DND-41 (cell line): ENCODE results near the gene HLA-DRA.

ENCODE experiments used
- ATAC-seq: fragments of 200-7000 bp; cut with Tn5 transposase; 3 replicates; pipeline ENCODE4 v1.9.1; 2021; ENCODE audit warnings: low read depth; ENCODE audit not compliant: insufficient read depth
- DNase-seq: peaks from one replicate; pipeline ENCODE4 v3.0.0-alpha.2; 2020
- H2AFZ ChIP-seq: 2 replicates; pipeline ENCODE4 v1.6.0; 2012; ENCODE audit warnings: low read depth, low read length
- H3K27ac ChIP-seq: 2 replicates; pipeline ENCODE4 v1.5.1; 2012; ENCODE audit warnings: low read length, inconsistent platforms
- H3K27me3 ChIP-seq: fragments of 200-600 bp; sonication (generic); 2 replicates; pipeline ENCODE4 v1.6.0; 2012; ENCODE audit warnings: low read length, mild to moderate bottlenecking, inconsistent platforms; ENCODE audit not compliant: insufficient read depth, poor library complexity
- H3K36me3 ChIP-seq: 2 replicates; pipeline ENCODE4 v1.5.1; 2012; ENCODE audit warnings: low read length, inconsistent platforms; ENCODE audit not compliant: insufficient read depth
- H3K4me1 ChIP-seq: 2 replicates; pipeline ENCODE4 v1.5.1; 2012; ENCODE audit warnings: mild to moderate bottlenecking, low read length; ENCODE audit not compliant: insufficient read depth
- H3K4me2 ChIP-seq: 2 replicates; pipeline ENCODE4 v1.6.0; 2012; ENCODE audit warnings: mild to moderate bottlenecking, moderate library complexity, low read length, inconsistent platforms; ENCODE audit not compliant: insufficient read depth
- H3K4me3 ChIP-seq, 2 experiments: fragments of 200-600 bp in 1 of 2; shearing (Covaris generic) in 1 of 2; 2 replicates each; pipeline ENCODE4 v1.5.1; 2012 to 2016; ENCODE audit warnings: inconsistent platforms in 2 of 2, low read length in 2 of 2, mild to moderate bottlenecking in 2 of 2, low read depth in 1 of 2, moderate library complexity in 1 of 2
- H3K79me2 ChIP-seq: 2 replicates; pipeline ENCODE4 v1.6.0; 2012; ENCODE audit warnings: low read length, inconsistent platforms; ENCODE audit not compliant: insufficient read depth
- H3K9ac ChIP-seq: 2 replicates; pipeline ENCODE4 v1.6.0; 2012; ENCODE audit warnings: low read depth, mild to moderate bottlenecking, inconsistent platforms, low read length, moderate library complexity
- H3K9me3 ChIP-seq: 2 replicates; pipeline ENCODE4 v1.5.1; 2012; ENCODE audit warnings: low read length, moderate library complexity, mild to moderate bottlenecking, inconsistent platforms; ENCODE audit not compliant: insufficient read depth, severe bottlenecking
- H4K20me1 ChIP-seq: 2 replicates; pipeline ENCODE4 v1.6.0; 2012; ENCODE audit warnings: low read length; ENCODE audit not compliant: insufficient read depth
- CTCF ChIP-seq: IDR thresholded peaks from 2 replicates; pipeline ENCODE4 v1.5.1; 2012; ENCODE audit warnings: borderline replicate concordance, low read length, moderate library complexity, mild to moderate bottlenecking; ENCODE audit not compliant: poor library complexity, severe bottlenecking; ENCODE audit errors: extremely low read depth
- EZH2 ChIP-seq: IDR thresholded peaks from 3 replicates; pipeline ENCODE4 v1.6.1; 2012; ENCODE audit warnings: borderline replicate concordance, low read depth, mild to moderate bottlenecking, moderate library complexity, low read length, inconsistent platforms; ENCODE audit not compliant: severe bottlenecking

The HLA-DRA gene

GRCh38 chr6:32439602-32440214 lies at the start of gene HLA-DRA:
TSS of gene HLA-DRA (plus strand) at chr6:32439887. CDS start at chr6:32439951, 64 bp downstream.
- TF ChIP-seq CTCF (no peak), EZH2 (no peak)
- Histone ChIP-seq H4K20me1 (no peaks in the 10 kb centered on the region), H3K4me1 (no peaks in the 10 kb centered on the region), H3K9me3 (no peaks in the 10 kb centered on the region), H3K4me3 (no peak within 1 kb of the TSS), H3K36me3 (no peaks in the 10 kb centered on the region), H3K27me3 (peaks cover 25% of the 10 kb centered on the region), H3K79me2 (no peaks in the 10 kb centered on the region), H3K27ac (no peak within 1 kb of the TSS), H2AFZ (no peak within 1 kb of the TSS), H3K4me2 (no peak within 1 kb of the TSS), H3K9ac (no peak within 1 kb of the TSS)
- ATAC-seq = peak; percentile 52; the same call in 1 of the 3 replicates
- no peak for DNase-seq

GRCh38 chr6:32391505-32391904 lies 48.2 kb upstream of the HLA-DRA start:
- Histone ChIP-seq H2AFZ (no peak overlapping the region), H3K9me3 (no peaks in the 10 kb centered on the region), H3K4me2 (no peak overlapping the region), H3K36me3 (no peaks in the 10 kb centered on the region), H3K9ac (no peak overlapping the region), H3K27me3 (peaks cover 37% of the 10 kb centered on the region), H3K4me1 (no peaks in the 10 kb centered on the region), H4K20me1 (no peaks in the 10 kb centered on the region), H3K79me2 (no peaks in the 10 kb centered on the region), H3K27ac (no peak overlapping the region), H3K4me3 (no peak overlapping the region)
- TF ChIP-seq CTCF (no peak), EZH2 (no peak)
- no peak for ATAC-seq
- DNase-seq = no peak

GRCh38 chr6:32393665-32394420 lies 45.8 kb upstream of the HLA-DRA start:
- Histone ChIP-seq H3K27ac (no peak overlapping the region), H2AFZ (no peak overlapping the region), H3K36me3 (no peaks in the 10 kb centered on the region), H3K9ac (no peak overlapping the region), H3K79me2 (no peaks in the 10 kb centered on the region), H3K4me1 (no peaks in the 10 kb centered on the region), H3K4me2 (no peak overlapping the region), H3K4me3 (no peak overlapping the region), H3K27me3 (peaks cover 38% of the 10 kb centered on the region), H3K9me3 (no peaks in the 10 kb centered on the region), H4K20me1 (no peaks in the 10 kb centered on the region)
- TF ChIP-seq EZH2 = no peak
- no peak for TF ChIP-seq CTCF
- no peak for DNase-seq
- no peak for ATAC-seq
